HPDE6-E6E7 (cell line): ENCODE measurements around the gene TPGS1.

Experiments
- DNase-seq: peaks from one replicate; pipeline ENCODE4 v3.0.0; 2011; ENCODE audit warnings: missing footprints; ENCODE audit errors: extremely low spot score

The TPGS1 gene

DNA sequence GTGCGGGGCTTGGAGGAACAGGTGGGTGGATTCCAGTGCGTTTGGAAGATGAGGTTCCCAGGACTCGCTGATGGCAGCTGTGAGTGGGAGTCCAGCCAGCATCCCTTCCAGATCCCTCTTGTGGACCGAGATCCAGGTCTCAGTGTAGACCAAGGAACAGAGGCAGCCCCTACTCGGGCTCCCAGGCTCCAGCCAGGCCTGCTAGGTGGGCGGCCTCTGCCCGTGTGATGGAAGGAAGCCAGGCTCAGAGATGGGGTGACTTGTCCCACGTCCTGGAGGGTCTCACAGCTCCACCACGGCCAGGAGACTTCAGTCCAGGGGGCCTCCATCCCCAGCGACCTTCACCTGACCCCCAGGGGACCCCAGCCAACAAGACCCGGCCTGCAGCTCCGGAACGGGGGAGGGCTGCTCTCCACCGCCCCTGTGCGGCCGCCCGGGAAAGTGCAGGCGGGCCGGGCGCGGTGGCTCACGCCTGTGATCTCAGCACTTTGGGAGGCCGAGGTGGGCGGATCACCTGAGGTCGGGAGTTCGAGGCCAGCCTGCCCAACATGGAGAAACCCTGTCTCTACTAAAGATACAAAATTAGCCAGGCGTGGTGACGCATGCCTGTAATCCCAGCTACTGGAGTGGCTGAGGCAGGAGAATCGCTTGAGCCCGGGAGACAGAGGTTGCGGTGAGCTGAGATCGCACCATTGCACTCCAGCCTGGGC lies 11.7 kb upstream of the TPGS1 start:
- DNase-seq: no peak

DNA sequence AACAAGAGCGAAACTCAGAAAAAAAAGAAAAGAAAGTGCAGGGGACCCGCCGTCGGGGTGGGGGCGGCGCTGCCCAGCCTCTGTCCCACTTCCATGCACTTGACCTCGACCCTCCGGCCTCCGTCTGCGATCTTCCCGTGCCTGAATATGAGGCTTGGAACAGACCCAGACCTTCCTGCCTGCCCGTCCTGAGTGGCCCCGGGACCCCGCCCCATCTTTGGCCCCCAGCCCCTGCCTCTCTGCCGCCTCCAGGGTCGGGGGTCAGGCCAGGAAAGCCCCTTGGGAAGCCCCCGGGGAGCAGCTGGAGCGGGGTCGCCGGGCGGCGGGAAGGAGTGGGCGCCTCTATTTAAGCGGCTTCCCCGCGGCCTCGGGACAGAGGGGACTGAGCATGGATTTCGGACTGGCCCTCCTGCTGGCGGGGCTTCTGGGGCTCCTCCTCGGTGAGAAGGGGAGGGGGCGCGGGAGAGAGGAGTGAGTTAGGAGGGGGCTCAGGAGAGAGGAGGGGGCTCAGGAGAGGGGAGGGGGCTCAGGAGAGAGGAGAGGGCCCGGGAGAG lies 11.1 kb upstream of the TPGS1 start, which contains the start of gene MADCAM1:
Gene MADCAM1, plus strand, starts transcription at position 375 of the 554 bp plus-strand sequence. Its CDS starts 14 bp downstream, at position 389.
- DNase-seq: no peak

DNA sequence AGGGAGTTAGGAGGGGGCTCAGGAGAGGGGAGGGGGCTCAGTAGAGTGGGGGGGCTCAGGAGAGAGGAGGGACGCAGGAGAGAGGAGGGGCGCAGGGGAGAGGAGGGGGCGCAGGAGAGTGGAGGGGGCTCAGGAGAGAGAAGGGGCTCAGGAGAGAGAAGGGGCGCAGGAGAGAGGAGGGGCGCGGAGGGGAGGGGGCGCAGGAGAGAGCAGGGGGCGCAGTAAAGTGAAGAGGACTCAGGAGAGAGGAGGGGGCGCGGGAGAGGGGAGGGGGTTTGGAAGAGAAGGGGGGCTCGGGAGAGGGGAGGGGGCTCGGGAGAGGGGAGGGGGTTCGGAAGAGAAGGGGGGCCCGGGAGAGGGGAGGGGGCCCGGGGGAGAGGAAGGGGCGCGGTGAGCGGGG lies 10.3 kb upstream of the TPGS1 start:
- no peak for DNase-seq

DNA sequence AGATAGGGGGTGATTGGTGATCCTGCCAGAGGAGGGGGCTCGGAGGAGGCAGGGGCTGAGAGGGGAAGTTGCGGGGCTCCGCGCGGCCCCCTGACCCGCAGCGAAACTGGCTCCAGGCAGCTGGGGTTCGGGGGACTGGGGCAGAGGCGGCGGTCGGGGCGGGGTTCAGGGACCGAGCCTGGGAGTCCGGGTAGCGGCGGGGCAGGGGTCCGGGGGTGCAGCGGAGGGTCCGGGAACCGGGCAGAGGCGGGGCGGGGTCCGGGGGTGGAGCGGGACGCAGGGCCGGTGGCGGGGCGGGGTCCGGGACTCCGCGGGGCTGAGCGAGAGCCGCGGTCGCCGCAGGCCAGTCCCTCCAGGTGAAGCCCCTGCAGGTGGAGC lies 9.8 kb upstream of the TPGS1 start:
- DNase-seq: no peak

DNA sequence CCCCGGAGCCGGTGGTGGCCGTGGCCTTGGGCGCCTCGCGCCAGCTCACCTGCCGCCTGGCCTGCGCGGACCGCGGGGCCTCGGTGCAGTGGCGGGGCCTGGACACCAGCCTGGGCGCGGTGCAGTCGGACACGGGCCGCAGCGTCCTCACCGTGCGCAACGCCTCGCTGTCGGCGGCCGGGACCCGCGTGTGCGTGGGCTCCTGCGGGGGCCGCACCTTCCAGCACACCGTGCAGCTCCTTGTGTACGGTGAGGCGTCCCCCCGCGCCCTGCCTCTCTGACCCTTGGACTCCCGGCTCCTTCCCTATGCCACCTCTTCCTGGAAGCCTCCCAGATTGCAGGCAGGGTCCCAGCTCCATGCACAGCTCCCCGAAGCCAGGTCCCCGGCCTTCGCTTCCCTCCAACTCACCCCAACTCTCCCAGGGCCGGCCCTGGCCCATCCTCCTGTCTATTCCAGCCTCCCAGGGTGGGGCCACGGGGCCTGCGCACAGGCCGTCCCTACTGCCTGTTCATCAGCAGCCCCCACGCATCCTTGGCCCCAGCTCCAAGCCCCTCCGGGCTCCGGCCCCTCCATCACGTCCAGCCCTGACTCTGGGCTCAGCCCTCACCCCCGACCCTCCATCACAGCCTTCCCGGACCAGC lies 9.3 kb upstream of the TPGS1 start:
- no peak for DNase-seq

DNA sequence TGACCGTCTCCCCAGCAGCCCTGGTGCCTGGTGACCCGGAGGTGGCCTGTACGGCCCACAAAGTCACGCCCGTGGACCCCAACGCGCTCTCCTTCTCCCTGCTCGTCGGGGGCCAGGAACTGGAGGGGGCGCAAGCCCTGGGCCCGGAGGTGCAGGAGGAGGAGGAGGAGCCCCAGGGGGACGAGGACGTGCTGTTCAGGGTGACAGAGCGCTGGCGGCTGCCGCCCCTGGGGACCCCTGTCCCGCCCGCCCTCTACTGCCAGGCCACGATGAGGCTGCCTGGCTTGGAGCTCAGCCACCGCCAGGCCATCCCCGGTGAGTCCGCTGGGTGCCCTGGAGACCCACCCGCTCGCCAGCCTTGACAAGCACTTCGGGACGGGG lies 8.8 kb upstream of the TPGS1 start:
- no peak for DNase-seq

DNA sequence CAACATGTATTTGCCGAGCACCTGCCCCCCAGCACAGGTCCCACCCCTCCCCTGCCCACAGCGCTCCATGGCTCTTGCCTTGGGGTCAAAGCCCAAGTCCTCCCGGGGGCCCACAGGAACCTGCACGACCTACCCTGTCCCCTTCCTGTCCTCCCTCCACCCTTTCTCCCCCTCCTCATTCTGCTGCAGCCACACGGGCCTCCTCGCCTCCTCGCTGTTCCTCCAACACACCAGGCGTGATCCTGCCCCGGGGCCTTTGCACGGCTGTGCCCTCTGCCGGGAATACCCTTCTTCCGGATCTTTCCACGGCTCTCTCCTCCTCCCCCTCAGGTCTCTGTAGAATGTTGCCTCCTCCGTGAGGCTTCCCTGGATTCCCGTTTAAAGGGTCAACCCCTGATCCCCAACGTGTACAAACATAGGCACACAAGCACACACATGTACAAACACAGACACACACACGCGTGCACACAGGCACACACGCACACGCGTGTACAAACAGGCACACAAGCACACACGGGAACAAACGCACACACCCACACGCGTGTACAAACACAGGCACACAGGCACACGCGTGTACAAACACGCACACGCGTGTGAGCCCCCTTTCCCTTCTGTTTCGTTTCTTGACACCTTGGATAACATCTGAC lies 8.2 kb upstream of the TPGS1 start:
- no peak for DNase-seq

DNA sequence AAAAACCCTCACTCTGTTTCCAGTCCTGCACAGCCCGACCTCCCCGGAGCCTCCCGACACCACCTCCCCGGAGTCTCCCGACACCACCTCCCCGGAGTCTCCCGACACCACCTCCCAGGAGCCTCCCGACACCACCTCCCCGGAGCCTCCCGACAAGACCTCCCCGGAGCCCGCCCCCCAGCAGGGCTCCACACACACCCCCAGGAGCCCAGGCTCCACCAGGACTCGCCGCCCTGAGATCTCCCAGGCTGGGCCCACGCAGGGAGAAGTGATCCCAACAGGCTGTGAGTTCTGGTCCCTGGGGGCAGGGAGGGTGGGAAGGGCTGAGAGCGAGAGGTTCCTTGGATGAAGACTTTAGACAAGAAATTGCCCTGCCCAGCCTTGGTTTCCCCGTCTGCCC lies 5.7 kb upstream of the TPGS1 start:
- no peak for DNase-seq

DNA sequence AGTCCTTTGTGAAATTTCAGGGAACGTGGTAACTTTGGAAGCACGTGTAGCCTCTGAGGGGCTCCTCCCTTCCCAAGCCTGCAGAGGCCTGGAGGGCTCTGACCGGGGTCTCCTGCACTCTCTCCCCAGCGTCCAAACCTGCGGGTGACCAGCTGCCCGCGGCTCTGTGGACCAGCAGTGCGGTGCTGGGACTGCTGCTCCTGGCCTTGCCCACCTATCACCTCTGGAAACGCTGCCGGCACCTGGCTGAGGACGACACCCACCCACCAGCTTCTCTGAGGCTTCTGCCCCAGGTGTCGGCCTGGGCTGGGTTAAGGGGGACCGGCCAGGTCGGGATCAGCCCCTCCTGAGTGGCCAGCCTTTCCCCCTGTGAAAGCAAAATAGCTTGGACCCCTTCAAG lies 2.7 kb upstream of the TPGS1 start:
- no peak for DNase-seq

DNA sequence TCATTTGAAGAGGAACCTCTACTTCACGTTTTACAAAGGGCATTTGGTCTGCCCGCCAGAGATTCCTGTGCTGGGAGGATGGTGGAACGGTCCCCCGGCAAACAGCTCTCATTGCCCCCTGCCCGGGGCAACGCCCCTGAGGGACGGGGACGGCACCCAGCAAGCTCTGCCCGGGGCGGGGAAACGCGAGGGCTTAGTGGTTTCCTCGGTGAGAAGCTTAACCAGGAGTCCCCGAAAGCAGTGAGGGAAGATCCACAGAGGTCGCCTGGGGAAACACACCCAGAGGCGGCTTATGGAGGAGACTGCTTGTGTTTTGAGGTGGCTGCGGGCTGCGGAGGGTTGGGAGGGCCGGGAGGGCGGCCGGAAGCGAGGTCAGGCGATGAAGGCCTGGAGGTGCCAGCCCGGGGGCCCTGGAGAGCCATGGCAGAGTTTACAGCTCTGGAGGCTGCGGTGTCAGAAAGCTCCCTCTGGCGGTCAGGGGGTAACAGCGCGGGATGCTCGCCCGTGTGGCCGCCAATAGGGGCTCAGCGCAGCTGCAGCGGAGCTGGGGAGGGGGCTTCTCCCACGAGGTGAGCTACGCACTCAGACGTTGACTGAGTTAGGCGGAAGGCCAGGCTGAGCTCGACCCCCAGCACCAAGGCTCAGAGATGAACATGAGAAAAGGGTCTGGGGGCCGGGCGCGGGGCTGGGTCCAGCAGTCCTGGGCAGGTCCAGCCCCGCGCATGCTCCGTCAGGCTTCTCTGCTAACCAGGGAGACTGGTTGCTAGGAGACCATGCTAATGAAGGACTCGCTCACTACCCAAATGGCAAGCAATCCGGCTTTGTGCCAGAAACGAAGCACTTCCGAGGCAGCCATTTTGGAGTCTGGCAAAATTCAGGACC lies 652 bp upstream of the TPGS1 start:
- DNase-seq: peak; percentile 99

DNA sequence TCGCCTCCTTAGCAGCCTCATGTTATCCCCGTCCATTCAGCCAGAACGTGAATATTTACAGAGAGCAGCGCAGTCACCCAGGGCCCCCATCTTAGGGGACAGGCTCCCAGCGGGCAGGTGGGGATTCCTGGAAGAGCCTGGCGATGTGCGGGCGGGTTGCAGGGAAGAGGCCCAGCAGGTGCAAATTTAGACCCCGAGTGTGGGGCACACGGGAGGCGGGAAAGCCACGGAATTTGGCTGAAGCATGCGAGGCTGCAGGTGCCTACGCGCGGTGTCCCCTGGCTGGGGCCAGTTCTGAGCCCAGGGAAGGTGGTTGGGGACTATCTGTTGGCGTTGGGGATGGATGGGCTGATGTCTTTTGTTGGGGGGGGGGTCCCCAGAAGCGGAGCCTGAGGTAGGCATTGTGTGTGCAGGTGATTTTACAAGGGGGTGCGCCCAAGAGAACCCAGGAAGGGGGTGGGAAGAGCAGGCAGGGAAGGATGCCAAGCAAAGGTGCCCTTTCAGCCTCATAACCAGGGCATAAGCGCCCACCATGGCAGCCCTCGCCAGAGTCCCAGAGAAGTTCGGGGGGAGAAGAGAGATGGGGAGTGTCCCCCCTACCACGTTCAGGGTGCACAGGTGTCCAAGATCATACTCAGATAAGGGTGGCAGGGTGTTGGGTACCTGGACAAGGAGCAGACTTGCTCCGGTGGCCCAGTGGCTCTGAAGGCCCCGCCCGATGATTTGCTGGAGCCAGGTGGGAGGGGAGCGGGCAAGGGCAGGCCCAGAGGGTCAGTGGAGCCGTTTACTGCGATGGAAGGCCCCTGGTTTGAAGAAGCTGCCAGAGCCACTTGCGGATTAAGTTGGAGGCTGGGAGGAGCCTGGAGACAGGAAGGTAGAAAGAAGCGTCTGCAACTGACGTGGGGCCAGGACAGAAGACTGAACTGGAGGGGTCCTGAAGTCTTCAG lies 1.2 kb downstream of the TPGS1 start:
- DNase-seq: no peak

DNA sequence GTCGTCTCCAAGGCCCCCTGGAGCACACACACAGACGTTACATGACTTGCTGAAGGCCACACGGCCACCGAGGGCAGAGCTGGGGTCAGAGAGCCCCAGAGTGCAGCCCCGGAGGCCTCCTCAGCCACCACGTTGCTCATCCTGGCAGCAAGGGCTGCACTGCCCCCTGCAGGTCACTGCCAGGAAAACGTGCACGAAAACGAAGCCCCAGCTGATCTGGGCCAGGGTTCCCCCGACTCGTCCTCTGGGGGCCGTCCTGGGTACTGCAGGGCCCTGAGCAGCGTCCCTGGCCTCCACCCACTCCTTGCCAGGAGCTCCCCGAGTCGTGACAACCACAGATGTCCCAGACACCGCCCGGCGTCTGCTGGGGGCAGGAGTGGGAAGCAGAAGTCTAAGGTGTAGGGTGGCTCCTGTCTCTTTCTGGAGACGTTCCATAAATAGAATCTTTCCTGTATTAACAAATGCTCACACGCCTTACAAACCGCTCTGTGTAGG lies 3.4 kb downstream of the TPGS1 start:
- DNase-seq: no peak

DNA sequence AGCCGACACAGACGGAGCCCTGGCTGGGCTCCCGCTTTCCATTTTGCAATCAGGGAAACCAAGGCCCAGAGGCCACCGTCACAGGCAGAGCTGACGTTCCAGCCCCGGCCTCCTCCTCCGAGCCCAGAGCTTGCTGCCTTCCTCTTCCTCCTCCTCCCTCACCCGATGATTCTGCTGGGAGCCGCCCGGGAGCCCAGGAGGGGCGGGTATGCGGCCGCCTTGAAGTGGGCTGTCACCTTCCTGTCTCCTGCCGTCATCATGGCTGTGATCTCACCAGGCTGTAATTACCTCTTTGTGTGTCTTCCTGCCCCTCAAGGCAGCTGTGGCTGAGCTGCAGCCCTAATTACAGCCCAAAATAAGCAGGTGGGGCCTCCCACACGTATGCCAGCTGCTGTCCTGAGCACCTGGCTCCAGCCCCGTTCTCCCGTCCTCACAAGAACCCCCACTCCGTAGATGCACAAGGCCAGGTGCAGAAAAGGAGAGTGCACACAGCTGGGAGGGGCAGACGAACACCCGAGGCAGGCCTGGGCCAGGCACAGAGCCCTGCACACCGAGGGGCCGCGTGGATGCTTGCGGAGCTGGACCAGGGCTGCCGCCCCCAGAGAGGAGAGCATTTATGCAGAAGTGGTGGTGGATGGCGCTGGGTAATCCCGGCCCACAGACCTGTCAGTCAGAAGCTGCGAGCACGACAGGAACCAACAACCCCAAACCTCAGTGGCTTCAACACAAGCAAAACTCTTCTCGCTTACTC lies 4.0 kb downstream of the TPGS1 start:
- no peak for DNase-seq

DNA sequence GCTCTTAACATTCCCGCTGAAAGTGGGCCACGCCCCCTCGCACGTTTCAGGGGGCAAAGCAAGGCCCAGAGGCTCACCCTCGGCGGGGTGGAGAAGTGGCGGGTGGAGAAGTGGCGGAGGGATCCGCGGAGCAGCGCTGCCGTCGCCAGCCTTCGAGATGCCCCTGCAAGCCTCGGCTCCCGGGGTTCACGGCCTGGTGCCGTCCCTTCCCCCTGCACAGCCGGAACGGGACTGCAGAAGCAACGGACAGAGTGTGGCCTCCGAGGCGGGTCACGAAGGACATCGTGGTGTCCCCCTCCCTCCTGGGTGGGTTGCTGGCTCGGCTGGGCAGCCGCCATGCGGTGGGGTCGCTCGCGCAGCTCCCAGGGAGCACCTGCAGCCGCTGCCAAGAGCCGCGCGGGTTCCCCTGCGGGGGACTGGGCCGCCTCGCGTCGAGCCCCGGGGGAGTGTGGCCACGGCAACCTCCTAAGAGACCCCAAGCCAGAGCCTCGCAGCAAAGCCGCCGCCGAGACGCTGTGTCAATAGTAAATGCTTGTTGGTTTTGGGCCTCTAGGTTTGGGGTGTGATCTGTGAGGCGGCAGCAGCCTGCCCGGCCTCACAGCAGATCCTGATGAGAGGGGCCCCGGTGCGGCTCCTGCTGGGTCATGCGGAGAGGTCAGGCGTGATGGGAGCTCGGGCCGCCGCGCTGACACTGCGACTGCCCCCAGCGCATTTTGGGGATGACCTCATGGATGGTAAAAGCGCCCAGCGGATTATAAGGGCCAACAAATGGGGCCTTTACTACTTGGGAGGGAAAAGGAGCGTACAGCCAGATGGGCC lies 5.5 kb downstream of the TPGS1 start:
- no peak for DNase-seq

DNA sequence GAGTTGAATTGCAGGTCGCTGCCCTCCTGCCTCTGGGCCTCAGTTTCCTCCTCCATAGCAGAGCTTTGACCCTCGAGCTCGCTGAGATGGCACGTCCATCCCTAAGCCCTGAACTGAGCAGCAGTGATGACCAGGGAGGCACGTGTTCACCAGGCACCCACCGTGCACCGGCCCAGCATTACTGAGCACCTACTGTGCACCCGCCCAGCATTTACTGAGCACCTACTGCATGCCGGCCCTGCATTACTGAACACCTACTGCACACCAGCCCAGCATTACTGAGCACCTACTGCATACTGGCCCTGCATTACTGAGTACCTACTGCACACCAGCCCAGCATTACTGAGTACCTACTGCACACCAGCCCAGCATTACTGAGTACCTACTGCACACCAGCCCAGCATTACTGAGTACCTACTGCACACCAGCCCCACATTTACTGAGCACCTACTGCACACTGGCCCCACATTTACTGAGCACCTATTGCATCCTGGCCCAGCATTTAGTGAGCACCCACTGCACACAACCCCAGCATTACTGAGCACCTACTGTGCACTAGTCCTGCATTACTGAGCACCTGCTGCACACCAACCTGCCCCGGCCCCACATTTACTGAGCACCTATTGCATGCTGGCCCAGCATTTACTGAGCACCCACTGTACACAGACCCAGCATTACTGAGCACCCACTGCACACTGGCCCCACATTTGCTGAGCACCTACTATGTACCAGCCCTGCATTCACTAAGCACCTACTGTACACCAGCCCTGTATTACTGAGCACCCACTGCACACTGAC lies 6.3 kb downstream of the TPGS1 start:
- no peak for DNase-seq

DNA sequence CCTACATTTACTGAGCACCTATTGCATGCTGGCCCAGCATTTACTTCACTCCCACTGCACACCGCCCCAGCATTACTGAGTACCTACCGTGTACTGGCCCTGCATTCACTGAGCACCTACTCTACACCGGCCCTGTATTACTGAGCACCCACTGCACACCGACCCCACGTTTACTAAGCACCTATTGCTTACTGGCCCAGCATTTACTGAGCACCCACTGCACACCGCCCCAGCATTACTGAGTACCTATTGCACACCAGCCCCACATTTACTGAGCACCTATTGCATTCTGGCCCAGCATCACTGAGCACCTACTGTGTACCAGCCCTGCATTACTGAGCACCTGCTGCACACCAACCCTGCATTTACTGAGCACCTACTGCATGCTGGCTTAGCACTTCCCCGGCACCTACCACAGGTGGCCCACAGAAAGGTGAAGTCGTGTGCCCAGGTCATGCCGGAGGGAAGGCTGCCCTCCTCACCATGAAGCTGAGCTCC lies 6.9 kb downstream of the TPGS1 start:
- DNase-seq: no peak

DNA sequence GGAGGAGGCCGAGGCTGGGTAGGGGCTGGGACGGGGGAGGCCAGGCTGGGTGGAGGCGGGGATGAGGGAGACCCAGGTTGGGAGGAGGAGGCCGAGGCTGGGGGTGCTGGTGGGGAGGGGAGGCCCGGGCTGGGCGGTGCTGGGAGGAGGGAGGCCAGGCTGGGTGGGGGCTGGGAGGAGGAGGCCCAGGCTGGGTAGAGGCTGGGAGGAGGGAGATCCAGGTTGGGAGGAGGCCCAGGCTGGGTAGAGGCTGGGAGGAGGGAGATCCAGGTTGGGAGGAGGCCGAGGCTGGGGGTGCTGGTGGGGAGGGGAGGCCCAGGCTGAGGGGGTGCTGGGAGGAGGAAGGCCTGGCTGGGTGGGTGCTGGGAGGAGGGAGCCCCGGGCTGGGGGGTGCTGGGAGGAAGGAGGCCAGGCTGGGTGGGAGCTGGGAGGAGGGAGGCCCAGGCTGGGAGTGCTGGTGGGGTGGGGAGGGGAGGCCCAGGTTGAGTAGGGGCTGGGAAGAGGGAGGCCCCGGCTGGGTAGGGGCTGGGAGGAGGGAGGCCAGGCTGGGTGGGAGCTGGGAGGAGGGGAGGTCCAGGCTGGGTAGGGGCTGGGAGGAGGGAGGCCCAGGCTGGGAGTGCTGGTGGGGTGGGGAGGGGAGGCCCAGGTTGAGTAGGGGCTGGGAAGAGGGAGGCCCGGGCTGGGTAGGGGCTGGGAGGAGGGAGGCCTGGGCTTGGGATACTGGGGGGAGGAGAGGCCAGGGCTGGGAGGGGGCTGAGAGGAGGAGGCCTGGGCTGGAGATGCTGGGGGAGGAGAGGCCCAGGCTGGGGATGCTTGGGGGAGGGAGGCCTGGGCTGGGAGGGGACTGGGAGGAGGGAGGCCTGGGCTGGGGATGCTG lies 10.7 kb downstream of the TPGS1 start:
- no peak for DNase-seq
